ENCODE results near the gene FAM110D.

DNA sequence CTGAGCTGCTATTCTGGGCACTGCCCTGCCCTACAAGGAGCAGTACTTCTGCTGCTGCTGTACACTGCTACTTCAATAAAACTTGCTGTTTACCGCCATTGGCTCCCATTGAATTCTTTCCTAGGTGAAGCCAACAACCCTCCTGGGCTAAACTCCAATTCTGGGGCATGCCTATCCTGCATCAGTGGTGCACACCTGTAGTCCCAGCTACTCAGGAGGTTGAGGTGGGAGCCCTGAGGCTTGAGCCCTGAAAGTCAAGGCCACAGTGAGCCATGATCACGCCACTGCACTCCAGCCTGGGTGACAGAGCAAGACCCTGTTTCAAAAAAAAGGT lies 26.1 kb upstream of the FAM110D start:
- no peak for TF ChIP-seq POLR2A (IDR thresholded peaks at IDR 0.05)
- TF ChIP-seq, protein P1, sequence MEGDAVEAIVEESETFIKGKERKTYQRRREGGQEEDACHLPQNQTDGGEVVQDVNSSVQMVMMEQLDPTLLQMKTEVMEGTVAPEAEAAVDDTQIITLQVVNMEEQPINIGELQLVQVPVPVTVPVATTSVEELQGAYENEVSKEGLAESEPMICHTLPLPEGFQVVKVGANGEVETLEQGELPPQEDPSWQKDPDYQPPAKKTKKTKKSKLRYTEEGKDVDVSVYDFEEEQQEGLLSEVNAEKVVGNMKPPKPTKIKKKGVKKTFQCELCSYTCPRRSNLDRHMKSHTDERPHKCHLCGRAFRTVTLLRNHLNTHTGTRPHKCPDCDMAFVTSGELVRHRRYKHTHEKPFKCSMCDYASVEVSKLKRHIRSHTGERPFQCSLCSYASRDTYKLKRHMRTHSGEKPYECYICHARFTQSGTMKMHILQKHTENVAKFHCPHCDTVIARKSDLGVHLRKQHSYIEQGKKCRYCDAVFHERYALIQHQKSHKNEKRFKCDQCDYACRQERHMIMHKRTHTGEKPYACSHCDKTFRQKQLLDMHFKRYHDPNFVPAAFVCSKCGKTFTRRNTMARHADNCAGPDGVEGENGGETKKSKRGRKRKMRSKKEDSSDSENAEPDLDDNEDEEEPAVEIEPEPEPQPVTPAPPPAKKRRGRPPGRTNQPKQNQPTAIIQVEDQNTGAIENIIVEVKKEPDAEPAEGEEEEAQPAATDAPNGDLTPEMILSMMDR (IDR thresholded peaks at IDR 0.05): no peak

All from lower leg skin (tissue), 3 donors.